Measurements from ENCODE around the gene ZEB2. TPM values are rescaled to one million over a fixed set of nuclear protein-coding genes. Genes with fewer than 3 reads are reported as not detected.

The ZEB2 gene
- total and polyA plus RNA-seq, 10 of the 15 experiments (the other 5 are each of a cell fraction or from before 2014, with no cell fraction given) = 0.14 to 3.2 (median 0.84) TPM

DNA sequence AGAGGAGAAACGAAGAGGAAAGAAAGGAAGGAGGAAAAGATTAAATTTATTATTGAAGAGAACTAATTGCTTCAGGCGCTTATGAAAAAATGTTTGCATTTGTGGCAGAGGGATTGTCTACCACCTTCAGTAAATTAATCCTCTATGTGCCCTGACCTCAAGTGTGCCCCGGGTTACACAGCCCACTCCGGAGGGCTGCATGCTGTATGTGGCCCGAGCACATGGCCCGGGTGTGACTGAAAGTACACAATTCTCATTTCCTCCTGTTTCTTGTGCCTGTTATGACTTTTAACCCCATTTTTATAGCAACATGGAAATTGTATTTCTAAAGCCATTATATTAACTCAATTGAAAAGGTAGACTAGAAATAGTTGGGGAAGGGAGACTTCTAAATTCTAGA, 38.8 kb downstream of the ZEB2 start (continued):
- TF ChIP-seq FOXK2 (IDR thresholded peaks at IDR 0.05) = no peak
- TF ChIP-seq JUNB (IDR thresholded peaks at IDR 0.05) = no peak
- no peak for TF ChIP-seq SMC3 (IDR thresholded peaks at IDR 0.05; ENCODE audit: borderline replicate concordance, low read length)
- no peak for TF ChIP-seq CUX1 (IDR thresholded peaks at IDR 0.05; ENCODE audit: insufficient replicate concordance, low read depth, low read length)
- no peak for TF ChIP-seq TARDBP (IDR thresholded peaks at IDR 0.05; ENCODE audit: borderline replicate concordance)
- TF ChIP-seq IRF4 (IDR thresholded peaks at IDR 0.05; ENCODE audit: low read depth, low read length) = no peak

- WGBS (ENCODE audit: insufficient coverage, insufficient replicate concordance, low lambda C conversion rate, missing lambda C conversion rate) = 100% methylated on average over 1 of the region's 1 CpG
- Histone ChIP-seq H3K9ac (ENCODE audit: control insufficient read depth, insufficient read depth, low read length) (no peak overlapping the region), H3K79me2 (ENCODE audit: control insufficient read depth, insufficient read depth, low read length) (no peaks in the 10 kb centered on the region), H4K20me1 (ENCODE audit: control insufficient read depth, insufficient read depth) (no peaks in the 10 kb centered on the region), H3K36me3 (ENCODE audit: control insufficient read depth in 2 of 2, insufficient read depth in 2 of 2, low read length in 1 of 2) (no peaks in the 10 kb centered on the region), H3K4me3 (no peak overlapping the region), H3K27ac (ENCODE audit: control insufficient read depth, insufficient read depth) (no peak overlapping the region), H3K27me3 (replicated peaks in 1 of 2; ENCODE audit: control insufficient read depth in 2 of 2, insufficient read depth in 2 of 2, low read length in 1 of 2) (peaks cover 0 to 2% of the 10 kb centered on the region in 2 experiments; a peak in 1 of 4 replicates), H2AFZ (ENCODE audit: control insufficient read depth, low read depth, low read length) (no peak overlapping the region), H3K4me2 (ENCODE audit: control insufficient read depth, insufficient read depth) (no peak overlapping the region), H3K9me3 (replicated peaks; ENCODE audit: control insufficient read depth, insufficient read depth, low read length) (no peaks in the 10 kb centered on the region), H3K4me1 (ENCODE audit: control insufficient read depth, insufficient read depth, low read length) (no peaks in the 10 kb centered on the region)
- intact Hi-C loops (cut with micrococcal nuclease; ENCODE audit: unreplicated experiment) (no loop called here), in situ Hi-C loops (cut with MboI) (no loop called here)
- DNase-seq (ENCODE audit: low read depth, low spot score) (no peak), ATAC-seq (no peak), FAIRE-seq (no peak)
- ChIA-PET SMC1A (ENCODE audit: uncharacterized antibody, unreplicated experiment) (interaction anchor here (0.6 to 1.5 kb wide), 4 partner anchors 10 to 87 kb away, joined by 3 to 4 read pairs (median 4); no protein-coding TSS in a partner anchor), CTCF (interaction anchor here (0.7 to 0.9 kb wide), 2 partner anchors 11 to 695 kb away, joined by 3 read pairs; no protein-coding TSS in a partner anchor), RAD21 (ENCODE audit: unreplicated experiment) (no interaction called here), POLR2A (interaction anchor here (0.6 kb wide), 1 partner anchor 32 kb away, joined by 3 read pairs; no protein-coding TSS in a partner anchor)
- BruUV-seq (replicated peaks) = no TSS peak
- TF ChIP-seq ZNF384 (IDR thresholded peaks at IDR 0.05; ENCODE audit: borderline replicate concordance, low read depth, low read length) = no peak
- no peak for TF ChIP-seq MEF2A (IDR thresholded peaks at IDR 0.05; ENCODE audit: insufficient read depth, low read depth, low read length)
- TF ChIP-seq NFIC (IDR thresholded peaks at IDR 0.05; ENCODE audit: low read depth, low read length) = no peak
- no peak for TF ChIP-seq SMC3 (IDR thresholded peaks at IDR 0.05; ENCODE audit: borderline replicate concordance, low read length)
- no peak for TF ChIP-seq RFX5 (IDR thresholded peaks at IDR 0.05; ENCODE audit: low read depth, low read length)
- no peak for TF ChIP-seq GABPA (IDR thresholded peaks at IDR 0.05; ENCODE audit: low read depth)
- TF ChIP-seq, protein P1, sequence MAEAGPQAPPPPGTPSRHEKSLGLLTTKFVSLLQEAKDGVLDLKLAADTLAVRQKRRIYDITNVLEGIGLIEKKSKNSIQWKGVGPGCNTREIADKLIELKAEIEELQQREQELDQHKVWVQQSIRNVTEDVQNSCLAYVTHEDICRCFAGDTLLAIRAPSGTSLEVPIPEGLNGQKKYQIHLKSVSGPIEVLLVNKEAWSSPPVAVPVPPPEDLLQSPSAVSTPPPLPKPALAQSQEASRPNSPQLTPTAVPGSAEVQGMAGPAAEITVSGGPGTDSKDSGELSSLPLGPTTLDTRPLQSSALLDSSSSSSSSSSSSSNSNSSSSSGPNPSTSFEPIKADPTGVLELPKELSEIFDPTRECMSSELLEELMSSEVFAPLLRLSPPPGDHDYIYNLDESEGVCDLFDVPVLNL (IDR thresholded peaks at IDR 0.05; ENCODE audit: low read depth, low read length) = no peak
- TF ChIP-seq, protein P2, sequence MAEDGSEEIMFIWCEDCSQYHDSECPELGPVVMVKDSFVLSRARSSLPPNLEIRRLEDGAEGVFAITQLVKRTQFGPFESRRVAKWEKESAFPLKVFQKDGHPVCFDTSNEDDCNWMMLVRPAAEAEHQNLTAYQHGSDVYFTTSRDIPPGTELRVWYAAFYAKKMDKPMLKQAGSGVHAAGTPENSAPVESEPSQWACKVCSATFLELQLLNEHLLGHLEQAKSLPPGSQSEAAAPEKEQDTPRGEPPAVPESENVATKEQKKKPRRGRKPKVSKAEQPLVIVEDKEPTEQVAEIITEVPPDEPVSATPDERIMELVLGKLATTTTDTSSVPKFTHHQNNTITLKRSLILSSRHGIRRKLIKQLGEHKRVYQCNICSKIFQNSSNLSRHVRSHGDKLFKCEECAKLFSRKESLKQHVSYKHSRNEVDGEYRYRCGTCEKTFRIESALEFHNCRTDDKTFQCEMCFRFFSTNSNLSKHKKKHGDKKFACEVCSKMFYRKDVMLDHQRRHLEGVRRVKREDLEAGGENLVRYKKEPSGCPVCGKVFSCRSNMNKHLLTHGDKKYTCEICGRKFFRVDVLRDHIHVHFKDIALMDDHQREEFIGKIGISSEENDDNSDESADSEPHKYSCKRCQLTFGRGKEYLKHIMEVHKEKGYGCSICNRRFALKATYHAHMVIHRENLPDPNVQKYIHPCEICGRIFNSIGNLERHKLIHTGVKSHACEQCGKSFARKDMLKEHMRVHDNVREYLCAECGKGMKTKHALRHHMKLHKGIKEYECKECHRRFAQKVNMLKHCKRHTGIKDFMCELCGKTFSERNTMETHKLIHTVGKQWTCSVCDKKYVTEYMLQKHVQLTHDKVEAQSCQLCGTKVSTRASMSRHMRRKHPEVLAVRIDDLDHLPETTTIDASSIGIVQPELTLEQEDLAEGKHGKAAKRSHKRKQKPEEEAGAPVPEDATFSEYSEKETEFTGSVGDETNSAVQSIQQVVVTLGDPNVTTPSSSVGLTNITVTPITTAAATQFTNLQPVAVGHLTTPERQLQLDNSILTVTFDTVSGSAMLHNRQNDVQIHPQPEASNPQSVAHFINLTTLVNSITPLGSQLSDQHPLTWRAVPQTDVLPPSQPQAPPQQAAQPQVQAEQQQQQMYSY (CRISPR knock-in tag; IDR thresholded peaks at IDR 0.05) = no peak
- TF ChIP-seq LARP7 (IDR thresholded peaks at IDR 0.05) = no peak
Measured at GRCh38 chr2:144480285-144480684, 39.6 kb downstream of the ZEB2 start.

Measured in GM12878 (cell line).